K562 (cell line): ENCODE data around the gene EMC9. TPM values are rescaled to one million over a fixed set of nuclear protein-coding genes. Genes with fewer than 3 reads are reported as not detected.

Experiments used
- ARID2 ChIP-seq: fragments of 450-650 bp; IDR thresholded peaks from 2 replicates; pipeline ENCODE4 v1.6.1; 2017; ENCODE audit warnings: antibody characterized with exemption, mild to moderate bottlenecking
- ARID3B ChIP-seq: fragments of 250-450 bp; sonication (Bioruptor Pico); IDR thresholded peaks from 2 replicates; pipeline ENCODE4 v1.4.0; 2020; ENCODE audit warnings: borderline replicate concordance
- ATF2 ChIP-seq: sonication (generic); formaldehyde crosslinking; IDR thresholded peaks from 2 replicates; pipeline ENCODE4 v1.8.1; 2022; ENCODE audit warnings: missing genetic modification reagents
- CBX3 ChIP-seq, 2 experiments: IDR thresholded peaks; 1 replicate in 1 of 2; 2 replicates in 1 of 2; pipeline ENCODE4 v1.6.1; 2012; ENCODE audit warnings: inconsistent platforms in 2 of 2, low read length in 2 of 2, borderline replicate concordance in 1 of 2, control low read depth in 1 of 2
- CC2D1A ChIP-seq: fragments of 450-650 bp; IDR thresholded peaks from 2 replicates; pipeline ENCODE4 v1.6.1; 2017; ENCODE audit warnings: mild to moderate bottlenecking
- CCAR2 ChIP-seq: fragments of 200-400 bp; formaldehyde crosslinking; IDR thresholded peaks from 2 replicates; pipeline ENCODE4 v1.6.1; 2017; ENCODE audit warnings: mild to moderate bottlenecking, low read depth, low read length
- ETV5 ChIP-seq: sonication (generic); formaldehyde crosslinking; IDR thresholded peaks from 2 replicates; pipeline ENCODE4 v1.4.0; 2020; ENCODE audit warnings: low read depth, mild to moderate bottlenecking, missing genetic modification reagents
- FOXM1 ChIP-seq, 2 experiments: fragments of 450-650 bp in 1 of 2; sonication (generic) in 1 of 2; formaldehyde crosslinking in 1 of 2; IDR thresholded peaks; 2 replicates each; pipeline versions ENCODE4 v1.6.1 to v1.9.0; 2017 to 2022; ENCODE audit warnings: low read depth in 2 of 2, mild to moderate bottlenecking in 2 of 2, missing genetic modification reagents in 1 of 2, moderate library complexity in 1 of 2
- GATAD2A ChIP-seq: fragments of 450-650 bp; IDR thresholded peaks from 2 replicates; pipeline ENCODE4 v1.6.1; 2017
- HDAC1 ChIP-seq, 2 experiments: fragments of 450-650 bp; IDR thresholded peaks; 2 replicates each; pipeline ENCODE4 v1.6.1; 2016 to 2017; ENCODE audit warnings: inconsistent platforms in 1 of 2, mild to moderate bottlenecking in 1 of 2, moderate library complexity in 1 of 2
- HINFP ChIP-seq: fragments of 450-650 bp; conservative IDR thresholded peaks from 2 replicates; pipeline ENCODE4 v1.6.1; 2016; ENCODE audit warnings: missing genetic modification characterization, low read depth, mild to moderate bottlenecking, control low read depth, missing compliant biosample characterization
- NCOA4 ChIP-seq: fragments of 450-650 bp; IDR thresholded peaks from 2 replicates; pipeline ENCODE4 v1.6.1; 2018; ENCODE audit warnings: mild to moderate bottlenecking; ENCODE audit not compliant: partially characterized antibody
- NKRF ChIP-seq: fragments of 450-650 bp; IDR thresholded peaks from 2 replicates; pipeline ENCODE4 v1.6.1; 2016; ENCODE audit warnings: borderline replicate concordance
- PKNOX1 ChIP-seq: fragments of 450-650 bp; IDR thresholded peaks from 2 replicates; pipeline ENCODE4 v1.6.1; 2016
- RFX7 ChIP-seq: fragments of 250-450 bp; sonication (Bioruptor Pico); IDR thresholded peaks from 2 replicates; pipeline ENCODE4 v1.5.1; 2021; ENCODE audit warnings: mild to moderate bottlenecking
- TAF7 ChIP-seq: fragments of 450-650 bp; IDR thresholded peaks from 2 replicates; pipeline ENCODE4 v1.6.1; 2016; ENCODE audit warnings: missing genetic modification characterization, missing compliant biosample characterization
- ZNF165 ChIP-seq: fragments of 250-450 bp; sonication (Bioruptor Pico); IDR thresholded peaks from 2 replicates; pipeline ENCODE4 v1.4.0; 2020; ENCODE audit warnings: borderline replicate concordance
- ZNF24 ChIP-seq: fragments of 450-650 bp; IDR thresholded peaks from 2 replicates; pipeline ENCODE4 v1.6.1; 2016
- polyA plus RNA-seq, 8 experiments: library from polyadenylated mRNA; depleted of rRNA in 4 of 8; stranded (reverse) in 5 of 8; unstranded in 3 of 8; fragments of >200 nt; fragmentation: Nextera tagmentation in 2 of 8; fragmentation: Illumina TruSeq in 1 of 8; extraction: Ambion mirVana in 2 of 8; extraction: Trizol in 1 of 8; gene quantifications; 2 replicates each; pipeline versions ENCODE4 v1.2.1 to v1.2.3, GENCODE V29; 2011 to 2014; ENCODE audit warnings: inconsistent platforms in 1 of 8, missing spikeins in 1 of 8
- total RNA-seq, 7 experiments: library from RNA; depleted of rRNA in 6 of 7; stranded (reverse); fragments of >200 nt in 6 of 7; fragmentation: Illumina TruSeq in 2 of 7; extraction: Trizol in 2 of 7; gene quantifications; 2 replicates each; pipeline versions ENCODE4 v1.2.1 to v1.2.3, GENCODE V29; 2011 to 2021; ENCODE audit warnings: low replicate concordance in 1 of 7

Gene EMC9
- total and polyA plus RNA-seq, 9 of the 15 experiments (the other 6 are each of a cell fraction or from before 2014, with no cell fraction given) = 3.1 to 13.2 (median 7.8) TPM

GRCh38 chr14:24146453-24146977 is 5.1 kb upstream of the EMC9 start, which contains the start of gene PSME2 (continued):
- TF ChIP-seq HINFP (tag) = no peak
- TF ChIP-seq NCOA4 = no peak
- peak; percentile 31 for TF ChIP-seq PKNOX1
- TF ChIP-seq ZNF165 (CRISPR knock-in tag) = no peak
- no peak for TF ChIP-seq CC2D1A
- no peak for TF ChIP-seq CBX3 (IDR thresholded peaks at IDR 0.05; ENCODE audit: borderline replicate concordance in 1 of 2, low read length in 2 of 2)
- TF ChIP-seq ZNF24 = no peak
- no peak for TF ChIP-seq GATAD2A
- no peak for TF ChIP-seq FOXM1 (IDR thresholded peaks at IDR 0.05; ENCODE audit: low read depth)
- no peak for TF ChIP-seq FOXM1 (CRISPR knock-in tag; IDR thresholded peaks at IDR 0.05; ENCODE audit: low read depth)
- TF ChIP-seq NKRF = peak; percentile 79; the same call in 1 of the 2 replicates
- no peak for TF ChIP-seq ARID2
- no peak for TF ChIP-seq ETV5 (CRISPR knock-in tag)
- TF ChIP-seq HDAC1 (IDR thresholded peaks at IDR 0.05) = no peak; a peak in 1 of 4 replicates
- no peak for TF ChIP-seq TAF7 (tag)
- no peak for TF ChIP-seq ARID3B (CRISPR knock-in tag)
- TF ChIP-seq RFX7 (CRISPR knock-in tag) = no peak
- TF ChIP-seq CCAR2 = no peak
- no peak for TF ChIP-seq ATF2 (CRISPR knock-in tag)
